ENCODE results near the gene DNM1. TPM values are rescaled to one million over a fixed set of nuclear protein-coding genes. Genes with fewer than 3 reads are reported as not detected.

DNM1 gene
- total and polyA plus RNA-seq, 10 of the 15 experiments (the other 5 are each of a cell fraction or from before 2014, with no cell fraction given): 0.06 to 0.67 (median 0.19) TPM; not detected in 3

GRCh38 chr9:128233817-128234406 lies 30.7 kb downstream of the DNM1 start:
- intact Hi-C loops (cut with micrococcal nuclease; ENCODE audit: unreplicated experiment) (no loop called here), in situ Hi-C loops (cut with MboI) (no loop called here)
- H4K20me1 ChIP-seq (ENCODE audit: control insufficient read depth, insufficient read depth): no peaks in the 10 kb centered on the region
- H3K36me3 ChIP-seq (ENCODE audit: control insufficient read depth in 2 of 2, insufficient read depth in 2 of 2, low read length in 1 of 2): no peaks in the 10 kb centered on the region
- no peaks in the 10 kb centered on the region for H3K9me3 ChIP-seq (replicated peaks; ENCODE audit: control insufficient read depth, insufficient read depth, low read length)
- ATAC-seq: no peak
- 44% methylated on average over 28 of the region's 28 CpGs for WGBS (ENCODE audit: insufficient coverage, insufficient replicate concordance, low lambda C conversion rate, missing lambda C conversion rate)
- no peak overlapping the region for H3K4me3 ChIP-seq
- TF ChIP-seq POU2F2 (IDR thresholded peaks at IDR 0.05; ENCODE audit: borderline replicate concordance, low read depth, low read length): no peak
- TF ChIP-seq CEBPZ (IDR thresholded peaks at IDR 0.05; ENCODE audit: low read depth, low read length): no peak
- no peak for TF ChIP-seq TCF3 (IDR thresholded peaks at IDR 0.05; ENCODE audit: borderline replicate concordance, insufficient read depth, low read depth, low read length)
- TF ChIP-seq JUND (IDR thresholded peaks at IDR 0.05; ENCODE audit: low read depth, low read length): no peak
- TF ChIP-seq STAT1 (conservative IDR thresholded peaks at IDR 0.05): no peak
- TF ChIP-seq LARP7 (IDR thresholded peaks at IDR 0.05): no peak
- TF ChIP-seq CBX5 (IDR thresholded peaks at IDR 0.05; ENCODE audit: low read depth): no peak
- no peak for TF ChIP-seq PAX8 (IDR thresholded peaks at IDR 0.05)
- TF ChIP-seq ZBTB40 (IDR thresholded peaks at IDR 0.05; ENCODE audit: borderline replicate concordance): no peak
- no peak for TF ChIP-seq IRF4 (IDR thresholded peaks at IDR 0.05; ENCODE audit: low read depth, low read length)
- ChIA-PET CTCF (no interaction called here), RAD21 (ENCODE audit: unreplicated experiment) (no interaction called here), SMC1A (ENCODE audit: uncharacterized antibody, unreplicated experiment) (no interaction called here), POLR2A (no interaction called here)
- BruUV-seq (replicated peaks): no TSS peak
- DNase-seq (ENCODE audit: low read depth, low spot score): no peak
- no peaks in the 10 kb centered on the region for H3K79me2 ChIP-seq (ENCODE audit: control insufficient read depth, insufficient read depth, low read length)
- no peak overlapping the region for H3K9ac ChIP-seq (ENCODE audit: control insufficient read depth, insufficient read depth, low read length)
- H3K4me2 ChIP-seq (ENCODE audit: control insufficient read depth, insufficient read depth): no peak overlapping the region
- no peak for FAIRE-seq
- H3K4me1 ChIP-seq (ENCODE audit: control insufficient read depth, insufficient read depth, low read length): no peaks in the 10 kb centered on the region
- no peak overlapping the region for H3K27ac ChIP-seq (ENCODE audit: control insufficient read depth, insufficient read depth)
- H2AFZ ChIP-seq (ENCODE audit: control insufficient read depth, low read depth, low read length): no peak overlapping the region
- peaks cover 0 to 2% of the 10 kb centered on the region in 2 experiments; a peak in 1 of 4 replicates for H3K27me3 ChIP-seq (replicated peaks in 1 of 2; ENCODE audit: control insufficient read depth in 2 of 2, insufficient read depth in 2 of 2, low read length in 1 of 2)
